Endothelial cell of umbilical vein (primary cell): ENCODE measurements around the gene ASZ1. TPM values are rescaled to one million over a fixed set of nuclear protein-coding genes. Genes with fewer than 3 reads are reported as not detected.

Experiments
- BruUV-seq: library from RNA; stranded (reverse); fragments of 400-500 nt; replicated peaks from 2 replicates; lab custom pipeline; 2021; lab: Mats Ljungman, UMichigan
- CTCF ChIA-PET: fragments of 300-600, 350-600 bp; sonication (Branson Sonifier 250); formaldehyde crosslinking; loops from one replicate; lab custom pipeline; 2021; ENCODE audit warnings: antibody characterized with exemption, inconsistent platforms; lab: Charles Lee
- POLR2A ChIA-PET: fragments of 300-600, 350-600 bp; sonication (Branson Sonifier 250); formaldehyde crosslinking; loops from one replicate; lab custom pipeline; 2021; ENCODE audit warnings: antibody characterized with exemption, inconsistent platforms; lab: Charles Lee
- DNase-seq: peaks from one replicate; pipeline ENCODE4 v3.0.0-alpha.2; 2011; ENCODE audit warnings: low read depth, low spot score
- FAIRE-seq: peaks from 2 replicates; lab custom pipeline; 2011; peaks lifted over from hg19 to GRCh38; lab: Jason Lieb, UNC
- H2AFZ ChIP-seq: 2 replicates; pipeline ENCODE4 v1.6.0; 2012; ENCODE audit warnings: low read depth, low read length, control low read depth, inconsistent platforms
- H3K27ac ChIP-seq: 2 replicates; pipeline ENCODE4 v1.5.1; 2011; ENCODE audit warnings: low read depth, mild to moderate bottlenecking, control low read depth, low read length, moderate library complexity; ENCODE audit not compliant: insufficient read depth
- H3K27me3 ChIP-seq, 2 experiments: 2 replicates each; pipeline versions ENCODE4 v1.6.0 to v1.6.1; 2011; ENCODE audit warnings: low read length in 2 of 2, mixed read lengths in 1 of 2; ENCODE audit not compliant: control insufficient read depth in 2 of 2, insufficient read depth in 2 of 2
- H3K36me3 ChIP-seq, 2 experiments: 2 replicates in 1 of 2; 3 replicates in 1 of 2; pipeline ENCODE4 v1.5.1; 2011; ENCODE audit warnings: low read length in 2 of 2, mild to moderate bottlenecking in 1 of 2, moderate library complexity in 1 of 2; ENCODE audit not compliant: control insufficient read depth in 2 of 2, insufficient read depth in 2 of 2; ENCODE audit errors: extremely low read depth in 1 of 2
- H3K4me1 ChIP-seq: 3 replicates; pipeline ENCODE4 v1.5.1; 2011; ENCODE audit warnings: mild to moderate bottlenecking, low read length; ENCODE audit not compliant: control insufficient read depth, insufficient read depth; ENCODE audit errors: extremely low read depth
- H3K4me2 ChIP-seq: 2 replicates; pipeline ENCODE4 v1.6.1; 2011; ENCODE audit warnings: low read length, control low read depth, mixed read lengths; ENCODE audit not compliant: insufficient read depth
- H3K4me3 ChIP-seq, 3 experiments: fragments of 200-600 bp in 1 of 3; sonication (generic), shearing (Covaris generic) in 1 of 3; replicated peaks in 1 of 3; 2 replicates each; pipeline ENCODE4 v1.5.1; 2011 to 2016; ENCODE audit warnings: control low read depth in 3 of 3, low read length in 3 of 3, mild to moderate bottlenecking in 2 of 3, inconsistent platforms in 1 of 3, low read depth in 1 of 3, moderate library complexity in 1 of 3; ENCODE audit not compliant: insufficient read depth in 1 of 3
- H3K79me2 ChIP-seq: 2 replicates; pipeline ENCODE4 v1.6.0; 2012; ENCODE audit warnings: low read length, inconsistent platforms; ENCODE audit not compliant: control insufficient read depth, insufficient read depth
- H3K9ac ChIP-seq: replicated peaks from 2 replicates; pipeline ENCODE3; 2011; ENCODE audit warnings: low read length, control low read depth; ENCODE audit not compliant: insufficient read depth; ENCODE audit errors: extremely low read depth
- H3K9me1 ChIP-seq: replicated peaks from 3 replicates; pipeline ENCODE4 v1.6.0; 2011; ENCODE audit warnings: mild to moderate bottlenecking, low read length; ENCODE audit not compliant: control insufficient read depth, insufficient read depth; ENCODE audit errors: extremely low read depth
- H3K9me3 ChIP-seq: replicated peaks from 2 replicates; pipeline ENCODE4 v1.5.1; 2012; ENCODE audit warnings: low read length, inconsistent platforms; ENCODE audit not compliant: control insufficient read depth, insufficient read depth
- H4K20me1 ChIP-seq: replicated peaks from 2 replicates; pipeline ENCODE3; 2011; ENCODE audit warnings: mild to moderate bottlenecking, low read length; ENCODE audit not compliant: control insufficient read depth, insufficient read depth; ENCODE audit errors: extremely low read depth
- EZH2 ChIP-seq: IDR thresholded peaks from 2 replicates; pipeline ENCODE4 v1.6.1; 2012; ENCODE audit warnings: borderline replicate concordance, low read depth, mild to moderate bottlenecking, moderate library complexity, low read length, inconsistent platforms; ENCODE audit not compliant: severe bottlenecking
- FOS ChIP-seq: IDR thresholded peaks from 2 replicates; pipeline ENCODE4 v1.6.1; 2011; ENCODE audit warnings: mild to moderate bottlenecking, low read length, moderate library complexity, borderline replicate concordance; ENCODE audit not compliant: insufficient read depth
- GATA2 ChIP-seq: IDR thresholded peaks from 2 replicates; pipeline ENCODE4 v1.7.0; 2011; ENCODE audit warnings: low read depth, mild to moderate bottlenecking, moderate library complexity, mixed read lengths, low read length; ENCODE audit not compliant: insufficient read length, insufficient read depth
- MYC ChIP-seq: IDR thresholded peaks from one replicate; pipeline ENCODE4 v1.6.1; 2011; ENCODE audit warnings: mild to moderate bottlenecking, low read depth, low read length
- POLR2A ChIP-seq: IDR thresholded peaks from 2 replicates; pipeline ENCODE4 v1.6.1; 2012; ENCODE audit warnings: low read depth, mild to moderate bottlenecking, control low read depth, low read length
- POLR2AphosphoS5 ChIP-seq: IDR thresholded peaks from 2 replicates; pipeline ENCODE4 v1.6.1; 2012; ENCODE audit warnings: low read depth, mild to moderate bottlenecking, control low read depth, low read length, moderate library complexity; ENCODE audit not compliant: insufficient read depth
- dilution Hi-C: fragments of 300-500 bp; cut with MboI; formaldehyde crosslinking; loops from one replicate; pipeline ENCODE4 v1.15.0; 2019; ENCODE audit warnings: low sequenced_read_pairs; ENCODE audit not compliant: extremely low pct_ligation_motif_present
- intact Hi-C: fragments of 100-400 bp; cut with micrococcal nuclease; formaldehyde crosslinking; loops from one replicate; pipeline ENCODE4 v1.10.0; 2022
- polyA plus RNA-seq, 4 experiments: library from polyadenylated mRNA; depleted of rRNA in 3 of 4; stranded (reverse) in 3 of 4; unstranded in 1 of 4; fragments of >200 nt; gene quantifications; 2 replicates each; pipeline versions ENCODE4 v1.2.1 to v1.2.3, GENCODE V29; 2011 to 2012; ENCODE audit warnings: missing spikeins in 1 of 4
- total RNA-seq: library from RNA; stranded (reverse); gene quantifications from 2 replicates; pipeline ENCODE4 v1.2.3, GENCODE V29; 2021
- TF ChIP-seq, protein P1 (sequence below): IDR thresholded peaks from 2 replicates; pipeline ENCODE4 v1.6.1; 2011; ENCODE audit not compliant: insufficient read depth, insufficient read length
- TF ChIP-seq, protein P2 (sequence below), 2 donors: IDR thresholded peaks; 1 replicate in 1 of 2; 2 replicates in 1 of 2; pipeline ENCODE4 v1.5.1; 2011; ENCODE audit warnings: low read length in 2 of 2, mild to moderate bottlenecking in 2 of 2, moderate library complexity in 2 of 2, control low read depth in 1 of 2, inconsistent platforms in 1 of 2, low read depth in 1 of 2; ENCODE audit not compliant: insufficient read depth in 1 of 2; ENCODE audit errors: extremely low read depth in 1 of 2

Gene ASZ1
- total and polyA plus RNA-seq, 2 donors (not counting 3 experiments of a cell fraction or from before 2014, with no cell fraction given) = not detected

DNA sequence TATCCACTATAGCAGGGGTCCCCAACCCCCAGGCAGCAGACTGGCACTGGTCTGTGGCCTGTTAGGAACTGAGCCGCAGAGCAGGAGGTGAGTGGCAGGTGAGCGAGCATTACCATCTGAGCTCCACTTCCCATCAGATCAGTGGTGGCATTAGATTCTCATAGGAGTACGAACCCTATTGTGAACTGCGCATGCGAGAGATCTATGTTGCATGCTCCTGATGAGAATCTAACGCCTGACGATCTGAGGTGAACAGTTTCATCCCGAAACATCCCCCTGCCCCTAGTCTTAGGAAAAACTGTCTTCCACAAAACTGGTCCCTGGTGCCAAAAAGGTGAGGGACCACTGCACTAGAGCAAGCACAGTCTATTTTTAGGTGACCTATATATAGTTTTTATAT, 23.6 kb downstream of the ASZ1 start:
- no peak for DNase-seq
- H3K27ac ChIP-seq = no peak overlapping the region
- no peaks in the 10 kb centered on the region for H3K36me3 ChIP-seq
- H3K4me2 ChIP-seq = no peak overlapping the region
- intact Hi-C loops (no loop called here), dilution Hi-C loops (no loop called here)
- no peaks in the 10 kb centered on the region for H3K4me1 ChIP-seq
- ChIA-PET POLR2A (no interaction called here), CTCF (no interaction called here)
- no peaks in the 10 kb centered on the region for H3K79me2 ChIP-seq
- H3K4me3 ChIP-seq = no peak overlapping the region
- H4K20me1 ChIP-seq = no peaks in the 10 kb centered on the region
- no peak for FAIRE-seq
- no peaks in the 10 kb centered on the region for H3K9me3 ChIP-seq
- H3K9me1 ChIP-seq = no peaks in the 10 kb centered on the region
- peaks cover 2 to 3% of the 10 kb centered on the region in 2 experiments for H3K27me3 ChIP-seq
- no TSS peak for BruUV-seq
- TF ChIP-seq GATA2 (no peak), EZH2 (no peak), MYC (no peak), POLR2AphosphoS5 (no peak)
- TF ChIP-seq, protein P1, sequence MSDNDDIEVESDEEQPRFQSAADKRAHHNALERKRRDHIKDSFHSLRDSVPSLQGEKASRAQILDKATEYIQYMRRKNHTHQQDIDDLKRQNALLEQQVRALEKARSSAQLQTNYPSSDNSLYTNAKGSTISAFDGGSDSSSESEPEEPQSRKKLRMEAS = no peak
- no peak overlapping the region for H3K9ac ChIP-seq
- no peak overlapping the region for H2AFZ ChIP-seq

DNA sequence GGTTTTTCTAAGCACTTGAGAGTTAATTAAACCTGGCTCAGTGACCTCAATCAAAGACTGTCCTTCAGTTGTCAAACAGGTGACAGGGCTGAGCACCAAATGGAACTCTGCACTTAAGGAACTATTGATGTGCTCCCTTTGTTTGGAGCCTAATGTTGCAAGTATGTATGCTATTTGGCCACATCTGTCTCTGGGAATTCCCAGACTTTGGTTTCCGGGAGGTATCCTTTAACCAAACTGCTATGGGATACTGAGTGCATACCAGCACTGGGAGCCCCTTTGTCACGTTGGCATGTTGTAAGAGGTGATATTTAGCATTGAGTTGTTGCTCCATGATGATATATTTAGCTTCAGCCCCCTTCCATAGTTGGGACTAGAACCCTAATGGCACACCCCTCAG, 25.2 kb downstream of the ASZ1 start:
- DNase-seq = no peak
- no TSS peak for BruUV-seq
- intact Hi-C loops (no loop called here), dilution Hi-C loops (no loop called here)
- H3K9ac ChIP-seq = no peak overlapping the region
- CTCF ChIA-PET = interaction anchor here (2.4 to 2.5 kb wide), 2 partner anchors 315 to 752 kb away, joined by 14 to 52 read pairs; no protein-coding TSS in a partner anchor
- H3K27me3 ChIP-seq = peaks cover 3 to 4% of the 10 kb centered on the region in 2 experiments
- no peaks in the 10 kb centered on the region for H3K36me3 ChIP-seq
- H3K27ac ChIP-seq = no peak overlapping the region
- POLR2A ChIA-PET = no interaction called here
- H3K4me3 ChIP-seq = no peak overlapping the region
- no peaks in the 10 kb centered on the region for H3K79me2 ChIP-seq
- no peaks in the 10 kb centered on the region for H3K9me3 ChIP-seq
- H4K20me1 ChIP-seq = no peaks in the 10 kb centered on the region
- H3K4me2 ChIP-seq = no peak overlapping the region
- H3K9me1 ChIP-seq = no peaks in the 10 kb centered on the region
- no peak for FAIRE-seq
- H2AFZ ChIP-seq = no peak overlapping the region
- H3K4me1 ChIP-seq = no peaks in the 10 kb centered on the region
- TF ChIP-seq, protein P2, sequence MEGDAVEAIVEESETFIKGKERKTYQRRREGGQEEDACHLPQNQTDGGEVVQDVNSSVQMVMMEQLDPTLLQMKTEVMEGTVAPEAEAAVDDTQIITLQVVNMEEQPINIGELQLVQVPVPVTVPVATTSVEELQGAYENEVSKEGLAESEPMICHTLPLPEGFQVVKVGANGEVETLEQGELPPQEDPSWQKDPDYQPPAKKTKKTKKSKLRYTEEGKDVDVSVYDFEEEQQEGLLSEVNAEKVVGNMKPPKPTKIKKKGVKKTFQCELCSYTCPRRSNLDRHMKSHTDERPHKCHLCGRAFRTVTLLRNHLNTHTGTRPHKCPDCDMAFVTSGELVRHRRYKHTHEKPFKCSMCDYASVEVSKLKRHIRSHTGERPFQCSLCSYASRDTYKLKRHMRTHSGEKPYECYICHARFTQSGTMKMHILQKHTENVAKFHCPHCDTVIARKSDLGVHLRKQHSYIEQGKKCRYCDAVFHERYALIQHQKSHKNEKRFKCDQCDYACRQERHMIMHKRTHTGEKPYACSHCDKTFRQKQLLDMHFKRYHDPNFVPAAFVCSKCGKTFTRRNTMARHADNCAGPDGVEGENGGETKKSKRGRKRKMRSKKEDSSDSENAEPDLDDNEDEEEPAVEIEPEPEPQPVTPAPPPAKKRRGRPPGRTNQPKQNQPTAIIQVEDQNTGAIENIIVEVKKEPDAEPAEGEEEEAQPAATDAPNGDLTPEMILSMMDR (IDR thresholded peaks at IDR 0.05; ENCODE audit: extremely low read depth in 1 of 2, insufficient read depth in 1 of 2, low read depth in 1 of 2, low read length in 2 of 2) = no peak
- no peak for TF ChIP-seq POLR2AphosphoS5
- TF ChIP-seq GATA2 = no peak
- no peak for TF ChIP-seq FOS
- TF ChIP-seq, protein P1 = no peak
- no peak for TF ChIP-seq MYC
- TF ChIP-seq EZH2 = no peak
- TF ChIP-seq POLR2A = no peak
